ENCODE results near the gene MYOM3. TPM values are rescaled to one million over a fixed set of nuclear protein-coding genes. Genes with fewer than 3 reads are reported as not detected.

Gene MYOM3
- total and polyA plus RNA-seq, 2 of the 13 experiments (the other 11 are each of a cell fraction or from before 2014, with no cell fraction given) = 5.8 to 15.3 TPM

- TF ChIP-seq RXRA (CRISPR knock-in tag; IDR thresholded peaks at IDR 0.05) = no peak
- no peak for TF ChIP-seq KLF15 (CRISPR knock-in tag; IDR thresholded peaks at IDR 0.05; ENCODE audit: borderline replicate concordance)
- no peak for TF ChIP-seq IKZF1 (IDR thresholded peaks at IDR 0.05)
- TF ChIP-seq SMC3 (IDR thresholded peaks at IDR 0.05; ENCODE audit: low read length) = no peak
- no peak for TF ChIP-seq ZNF747 (CRISPR knock-in tag; IDR thresholded peaks at IDR 0.05; ENCODE audit: borderline replicate concordance)
Observed at GRCh38 chr1:24152631-24153494, 40.9 kb upstream of the MYOM3 start (continued).

GRCh38 chr1:24151175-24151533, 39.2 kb upstream of the MYOM3 start:
- intact Hi-C loops (cut with micrococcal nuclease; ENCODE audit: unreplicated experiment) = loop anchor here (5.0 kb wide), 1 partner anchor 36 kb away; the partner anchor contains the start of gene IFNLR1
- 0 out of 2 replicates have a peak, but pooled peaks have one; percentile 28 for TF ChIP-seq NCOA1 (CRISPR knock-in tag; IDR thresholded peaks at IDR 0.05)
- no peak for TF ChIP-seq CREB1 (IDR thresholded peaks at IDR 0.05)
- peak; percentile 73 for TF ChIP-seq CREB1 (CRISPR knock-in tag; IDR thresholded peaks at IDR 0.05)
- no peak for TF ChIP-seq ZNF362 (CRISPR knock-in tag; IDR thresholded peaks at IDR 0.05; ENCODE audit: borderline replicate concordance)
- TF ChIP-seq MED13 (CRISPR knock-in tag; IDR thresholded peaks at IDR 0.05) = no peak
- peak; percentile 10; the same call in 1 of the 2 replicates for TF ChIP-seq CEBPB (IDR thresholded peaks at IDR 0.05; ENCODE audit: borderline replicate concordance, low read depth, low read length)
- no peak for TF ChIP-seq SNAPC5 (CRISPR knock-in tag; IDR thresholded peaks at IDR 0.05; ENCODE audit: borderline replicate concordance)
- TF ChIP-seq PHF21A (CRISPR knock-in tag; IDR thresholded peaks at IDR 0.05) = 0 out of 2 replicates have a peak, but pooled peaks have one; percentile 24
- TF ChIP-seq ZMYM4 (CRISPR knock-in tag; IDR thresholded peaks at IDR 0.05) = no peak
- TF ChIP-seq TFDP2 (CRISPR knock-in tag; IDR thresholded peaks at IDR 0.05) = no peak
- TF ChIP-seq POLR2A (IDR thresholded peaks at IDR 0.05; ENCODE audit: insufficient read depth in 1 of 2, low read depth in 2 of 2, low read length in 2 of 2) = 0 out of 4 replicates have a peak, but pooled peaks of 1 of the 2 experiments have one; percentile 26
- no peak for TF ChIP-seq JARID2 (CRISPR knock-in tag; IDR thresholded peaks at IDR 0.05; ENCODE audit: insufficient replicate concordance)
- TF ChIP-seq ZBTB42 (CRISPR knock-in tag; IDR thresholded peaks at IDR 0.05) = no peak
- no peak for TF ChIP-seq LBX2 (CRISPR knock-in tag; IDR thresholded peaks at IDR 0.05; ENCODE audit: borderline replicate concordance)
- TF ChIP-seq ZNF256 (CRISPR knock-in tag; conservative IDR thresholded peaks at IDR 0.05) = no peak
- TF ChIP-seq GABPA (IDR thresholded peaks at IDR 0.05; ENCODE audit: low read depth, low read length) = no peak
- no peak; the same call in 1 of the 2 replicates for TF ChIP-seq GABPA (CRISPR knock-in tag; IDR thresholded peaks at IDR 0.05; ENCODE audit: low read depth)

More at GRCh38 chr1:24151175-24151533, 39.2 kb upstream of the MYOM3 start:
- Histone ChIP-seq H3K27ac (ENCODE audit: extremely low read length, insufficient read depth, low read length) (peak overlapping the region; percentile 10), H3K4me2 (ENCODE audit: low read depth, low read length) (peak overlapping the region; percentile 78), H3K27me3 (ENCODE audit: control insufficient read depth in 1 of 2, insufficient read depth in 2 of 2, low read length in 2 of 2) (peaks cover 0 to 10% of the 10 kb centered on the region in 2 experiments; a peak in 2 of 5 replicates), H3K9me3 (ENCODE audit: low read length) (no peaks in the 10 kb centered on the region), H3K79me2 (ENCODE audit: insufficient read depth, low read length) (no peaks in the 10 kb centered on the region), H4K20me1 (ENCODE audit: insufficient read depth, low read length) (no peaks in the 10 kb centered on the region), H2AFZ (ENCODE audit: low read length) (peak overlapping the region; percentile 1), H3K4me1 (ENCODE audit: insufficient read depth, low read length) (peaks cover 40% of the 10 kb centered on the region), H3K9ac (ENCODE audit: insufficient read depth, low read depth, low read length) (no peak overlapping the region), H3K36me3 (replicated peaks in 1 of 2; ENCODE audit: control insufficient read depth in 1 of 2, insufficient read depth in 2 of 2, low read length in 2 of 2) (no peaks in the 10 kb centered on the region), H3K4me3 (replicated peaks in 1 of 3; ENCODE audit: insufficient read depth in 1 of 3, low read depth in 2 of 3, low read length in 3 of 3) (peak overlapping the region in 2 of 3 experiments; percentile 35 to 56; a peak in 4 of 6 replicates)
- DNase-seq (ENCODE audit: low spot score) (peak; percentile 74), ATAC-seq (peak; percentile 50), FAIRE-seq (peak; percentile 30)
- 4% methylated on average over 12 of the region's 12 CpGs for WGBS (ENCODE audit: low lambda C conversion rate)
- ChIA-PET CTCF (ENCODE audit: low intra/inter-chr PET ratio, low total read pairs) (interaction anchor here (2.5 kb wide), 1 partner anchor 240 kb away, joined by 27 read pairs; no protein-coding TSS in a partner anchor), POLR2A (interaction anchor here (0.7 to 2.9 kb wide), 4 partner anchors 8 to 39 kb away, joined by 3 to 19 read pairs (median 6); no protein-coding TSS in a partner anchor)
- in situ Hi-C loops (cut with HindIII; ENCODE audit: extremely low pct_ligation_motif_present, low pct_unique_long_range_greater_than_20kb) = no loop called here
- BruUV-seq (replicated peaks) = no TSS peak

Data from HepG2 (cell line).